ENCODE measurements around the gene ZNF263. TPM values are rescaled to one million over a fixed set of nuclear protein-coding genes. Genes with fewer than 3 reads are reported as not detected.

Gene ZNF263
- total and polyA plus RNA-seq, 2 of the 13 experiments (the other 11 are each of a cell fraction or from before 2014, with no cell fraction given): 10.2 to 41.2 TPM

DNA sequence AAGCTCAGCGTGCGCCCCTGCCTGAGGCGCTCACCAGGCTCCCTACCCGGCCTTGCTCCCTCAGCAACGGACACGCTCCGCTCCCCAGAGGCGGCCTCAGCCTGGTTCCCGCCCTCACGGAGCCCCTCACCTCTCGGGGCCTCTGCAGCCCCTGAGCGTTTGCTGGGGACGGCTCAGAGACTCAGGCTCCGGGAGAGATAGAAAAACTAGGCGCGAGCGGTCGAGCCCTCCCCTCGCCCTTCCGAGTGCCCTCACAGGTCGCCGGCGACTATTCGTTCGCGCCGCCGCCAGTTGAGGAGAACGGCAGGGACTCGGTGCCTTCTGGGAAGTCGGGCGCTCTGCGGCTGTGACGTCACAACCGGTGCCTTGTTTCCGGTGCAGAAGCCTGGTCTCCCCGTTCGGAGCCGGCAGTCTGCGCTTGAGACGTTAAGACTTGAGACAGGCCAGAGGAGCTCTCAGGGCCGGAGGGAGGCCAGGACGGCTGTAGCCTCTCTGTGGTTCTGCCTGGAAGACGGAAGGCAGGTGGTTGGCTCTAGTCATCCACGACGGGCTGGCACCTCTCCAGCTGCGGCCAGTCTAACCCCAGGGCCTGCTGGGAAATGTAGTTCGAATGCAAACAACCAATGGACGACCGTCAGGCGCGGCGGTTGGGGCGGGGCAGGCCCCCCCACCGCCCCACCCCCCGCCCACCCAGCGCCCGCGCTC is 48.3 kb upstream of the ZNF263 start, which contains the start of gene ZNF200 (continued):
- TF ChIP-seq AHDC1 (CRISPR knock-in tag; IDR thresholded peaks at IDR 0.05; ENCODE audit: borderline replicate concordance): peak; percentile 11; the same call in 1 of the 2 replicates
- TF ChIP-seq ATF7 (IDR thresholded peaks at IDR 0.05): peak; percentile 71
- TF ChIP-seq ATF7 (CRISPR knock-in tag; IDR thresholded peaks at IDR 0.05): 0 out of 2 replicates have a peak, but pooled peaks have one; percentile 33
- TF ChIP-seq CEBPZ (IDR thresholded peaks at IDR 0.05; ENCODE audit: low read length): no peak
- no peak for TF ChIP-seq ZNF460 (CRISPR knock-in tag; IDR thresholded peaks at IDR 0.05; ENCODE audit: borderline replicate concordance)
- TF ChIP-seq U2AF2 (IDR thresholded peaks at IDR 0.05; ENCODE audit: low read depth, low read length): no peak
- peak; percentile 91 for TF ChIP-seq ZNF350 (CRISPR knock-in tag; IDR thresholded peaks at IDR 0.05; ENCODE audit: borderline replicate concordance, low read depth)
- 0 out of 2 replicates have a peak, but pooled peaks have one; percentile 49 for TF ChIP-seq ZNF609 (CRISPR knock-in tag; IDR thresholded peaks at IDR 0.05; ENCODE audit: borderline replicate concordance)
- no peak for TF ChIP-seq ZNF678 (CRISPR knock-in tag; IDR thresholded peaks at IDR 0.05)
- peak; percentile 85 to 93 for TF ChIP-seq POLR2A (IDR thresholded peaks at IDR 0.05; ENCODE audit: insufficient read depth in 1 of 2, low read depth in 2 of 2, low read length in 2 of 2)
- TF ChIP-seq KDM4B (CRISPR knock-in tag; IDR thresholded peaks at IDR 0.05): no peak
- TF ChIP-seq MIXL1 (CRISPR knock-in tag; IDR thresholded peaks at IDR 0.05): 0 out of 2 replicates have a peak, but pooled peaks have one; percentile 13
- TF ChIP-seq BRD4 (CRISPR knock-in tag; IDR thresholded peaks at IDR 0.05): peak; percentile 60
- TF ChIP-seq PRPF4 (IDR thresholded peaks at IDR 0.05; ENCODE audit: low read depth, low read length, poor library complexity, severe bottlenecking): no peak

Data from HepG2 (cell line).